GM21515 (cell line): ENCODE data around the gene COL4A1.
"Not testable (repeated sequence)": the region's sequence is repeated elsewhere in the genome, so short reads cannot be mapped to it uniquely, and the experiment has no call there.

Experiments used
- ATAC-seq: cut with Tn5 transposase; IDR thresholded peaks from one replicate; pipeline ENCODE4 v1.9.1; 2021; ENCODE audit not compliant: unreplicated experiment

The COL4A1 gene

DNA sequence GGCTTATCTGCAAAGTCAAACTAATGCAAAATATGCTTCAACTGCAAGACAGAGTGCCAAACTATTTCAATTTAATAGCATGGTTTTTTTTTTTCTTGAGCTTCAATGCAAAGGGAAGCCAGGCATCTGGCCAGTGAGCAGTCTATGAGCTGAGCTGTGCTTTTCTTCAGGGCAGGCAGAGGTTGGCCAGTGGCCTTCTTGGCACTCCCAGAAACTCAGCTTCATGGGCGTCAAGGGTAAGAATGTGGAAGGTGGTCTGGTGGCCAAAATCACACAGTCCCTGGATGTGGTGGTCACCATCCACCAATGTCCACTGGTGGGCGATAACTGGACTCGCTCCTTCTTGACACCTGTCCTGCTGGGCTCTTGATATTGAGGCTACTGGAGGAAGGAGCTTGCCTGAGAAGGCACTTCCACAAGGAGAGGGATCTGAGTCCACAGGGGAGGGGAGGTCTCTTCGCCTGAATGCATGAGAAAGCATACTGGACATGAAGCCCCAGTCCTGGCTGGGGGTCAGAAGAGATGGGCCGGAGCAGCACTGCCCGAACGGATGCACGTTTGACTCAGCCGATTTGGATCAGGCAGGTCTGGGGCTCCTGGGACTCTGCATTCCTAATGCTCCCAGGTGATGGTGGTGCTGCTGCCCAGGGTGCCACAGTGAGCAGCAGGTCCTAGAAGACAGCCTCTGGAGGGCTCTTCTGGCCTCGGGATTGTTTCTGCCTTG, 17.2 kb upstream of the COL4A1 start:
- no peak for ATAC-seq

DNA sequence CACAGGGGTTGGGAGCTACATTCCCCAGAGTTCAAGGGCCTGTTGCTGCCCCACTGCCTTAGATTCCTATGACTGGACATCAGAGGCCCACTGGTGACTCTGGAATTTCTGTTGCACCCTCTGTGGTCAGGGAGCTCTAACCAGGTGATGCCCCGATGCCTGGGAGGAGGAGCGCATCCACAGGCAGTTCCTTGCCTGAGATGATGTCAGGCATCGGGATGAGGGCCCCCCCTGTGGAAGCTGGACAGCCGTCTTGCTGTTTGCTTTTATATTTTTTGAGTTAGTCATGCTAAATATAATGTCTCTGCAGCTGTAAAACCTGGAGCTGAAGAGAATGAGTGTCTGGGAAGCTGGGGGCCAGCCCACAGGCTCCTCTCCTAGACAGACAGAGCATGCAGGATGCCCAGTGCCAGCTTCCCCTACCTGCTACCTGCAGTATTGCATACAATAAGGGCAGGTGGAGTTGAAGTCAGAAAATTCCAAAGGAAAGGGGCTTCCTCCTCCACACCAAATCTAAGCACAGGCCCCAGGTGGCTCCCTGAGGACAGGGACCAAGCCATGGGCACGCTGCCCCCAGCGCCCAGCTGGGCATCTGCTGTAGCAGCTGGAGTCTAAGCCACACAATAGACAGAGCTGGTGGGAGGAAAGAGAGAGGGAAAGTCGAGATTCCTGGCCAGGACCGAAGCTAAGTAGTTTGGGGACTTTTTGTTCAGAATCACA, 16.4 kb upstream of the COL4A1 start:
- no peak for ATAC-seq

DNA sequence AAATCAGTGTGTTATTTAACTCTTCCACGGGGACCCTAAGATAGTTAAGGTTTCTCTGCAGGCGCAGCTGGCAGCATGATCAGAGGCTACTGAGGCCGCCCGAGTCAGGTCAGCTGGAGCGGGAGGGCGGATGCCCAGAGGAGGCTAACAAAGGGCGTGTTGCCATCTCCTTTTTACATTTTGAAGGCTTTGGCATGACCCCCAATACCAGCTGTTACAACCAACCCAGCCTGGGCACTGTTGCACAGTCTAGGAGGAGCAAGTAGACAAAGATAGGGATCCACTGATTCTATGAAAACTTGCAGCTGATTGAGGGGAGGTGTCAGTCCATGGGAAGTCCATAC, 15.8 kb upstream of the COL4A1 start:
- no peak for ATAC-seq

DNA sequence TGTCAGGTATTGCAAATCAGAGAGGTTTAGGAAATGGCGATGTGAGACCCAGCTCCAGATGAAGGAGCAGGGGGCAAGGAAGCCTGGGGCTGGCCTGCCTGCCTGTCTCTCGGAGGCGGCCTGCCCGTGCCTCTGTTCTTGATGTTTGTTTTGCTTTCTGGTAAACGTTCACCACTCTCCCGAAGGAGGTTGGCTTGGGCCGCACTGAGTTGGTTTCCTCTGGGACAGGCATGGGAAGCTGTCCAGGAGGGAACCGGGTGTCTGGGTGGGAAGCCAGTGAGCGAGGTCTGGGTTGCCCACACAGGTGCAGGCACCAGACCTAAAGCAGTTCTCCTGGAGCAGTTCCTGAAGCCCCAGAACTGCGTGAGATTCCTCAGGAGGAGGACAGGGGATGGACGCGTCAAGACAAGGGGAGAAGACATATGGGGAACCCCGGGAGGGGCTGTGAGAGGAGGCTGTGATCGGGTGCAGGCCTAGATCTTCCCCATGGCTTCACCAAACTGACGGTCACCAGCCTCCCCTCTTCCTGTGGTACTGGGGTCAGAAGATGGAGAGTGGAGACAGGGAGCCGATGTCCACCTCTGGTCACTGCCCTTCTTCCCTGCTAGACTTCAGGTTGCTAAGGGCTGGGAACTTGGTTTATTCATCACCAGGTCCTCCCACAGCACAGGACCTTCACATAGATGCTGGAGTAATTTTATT, 15.3 kb upstream of the COL4A1 start:
- ATAC-seq, result no peak

DNA sequence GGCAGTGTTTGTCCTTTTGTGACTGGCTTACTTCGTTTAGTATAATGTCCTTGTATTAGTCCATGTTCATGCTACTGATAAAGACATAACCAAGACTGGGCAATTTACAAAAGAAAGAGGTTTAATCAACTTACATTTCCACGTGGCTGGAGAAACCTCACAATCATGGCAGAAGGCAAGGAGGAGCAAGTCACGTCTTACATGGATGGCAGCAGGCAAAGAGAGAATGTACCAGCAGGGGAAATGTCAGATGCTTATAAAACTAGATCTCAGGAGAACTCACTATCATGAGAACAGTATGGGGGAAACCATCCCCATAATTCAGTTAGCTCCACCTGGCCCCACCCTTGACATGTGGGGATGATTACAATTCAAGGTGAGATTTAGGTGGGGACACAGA, 14.6 kb upstream of the COL4A1 start:
- ATAC-seq, result not testable (repeated sequence)

DNA sequence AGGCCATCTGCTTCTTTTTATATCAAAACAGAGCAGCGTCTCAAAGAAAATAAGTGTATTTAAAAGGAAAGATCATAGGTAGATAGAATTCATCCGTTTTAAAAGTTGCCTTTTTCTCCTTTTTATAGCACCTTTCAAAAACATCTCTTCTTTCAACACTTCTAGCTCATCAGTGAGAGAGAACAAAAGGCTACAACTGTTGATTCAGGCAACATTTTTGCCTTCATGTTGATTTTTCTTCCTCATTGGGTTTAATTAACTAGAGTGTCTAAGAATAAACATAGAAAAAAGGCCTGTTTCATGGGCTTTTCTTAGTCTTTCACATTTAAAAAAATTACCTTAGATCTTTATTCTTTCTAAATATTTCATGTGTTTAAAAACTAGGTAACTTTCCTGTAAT, 13.7 kb upstream of the COL4A1 start:
- ATAC-seq, result no peak

DNA sequence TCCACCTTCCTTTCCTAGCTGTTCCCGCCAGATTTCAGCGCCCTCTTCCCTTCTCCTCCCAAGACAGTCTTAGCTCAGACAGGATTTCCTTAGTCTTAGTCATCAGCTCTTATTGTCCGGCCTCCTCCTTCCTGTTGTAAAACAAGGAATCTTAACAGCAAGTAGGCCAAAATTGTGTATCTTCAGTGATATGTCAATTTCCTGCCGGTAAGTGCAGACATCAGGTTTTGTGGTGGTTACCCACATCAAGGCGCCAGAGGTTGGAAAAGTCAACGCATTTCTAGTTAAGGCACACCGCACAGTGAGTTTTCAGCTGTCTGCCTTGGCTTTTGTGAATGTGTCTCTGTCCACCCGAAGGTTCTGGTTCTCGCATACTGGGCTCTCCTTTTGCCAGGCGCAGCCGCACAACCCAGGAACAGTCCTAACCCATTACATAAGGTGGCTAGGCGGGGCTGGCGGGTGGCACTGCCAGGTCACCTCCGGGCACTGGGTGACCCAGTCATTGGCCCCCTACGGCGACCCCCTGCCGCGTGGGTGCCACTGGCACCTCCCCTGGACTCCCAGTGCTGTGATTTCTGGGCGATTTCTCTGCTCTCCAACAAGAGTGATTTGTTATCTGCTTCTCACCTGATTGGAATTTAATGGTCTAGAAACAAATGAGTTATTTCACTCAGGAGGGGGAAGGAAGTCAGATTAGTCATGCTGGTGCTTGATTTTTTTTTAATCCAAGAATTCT, 13.0 kb upstream of the COL4A1 start:
- no peak for ATAC-seq

DNA sequence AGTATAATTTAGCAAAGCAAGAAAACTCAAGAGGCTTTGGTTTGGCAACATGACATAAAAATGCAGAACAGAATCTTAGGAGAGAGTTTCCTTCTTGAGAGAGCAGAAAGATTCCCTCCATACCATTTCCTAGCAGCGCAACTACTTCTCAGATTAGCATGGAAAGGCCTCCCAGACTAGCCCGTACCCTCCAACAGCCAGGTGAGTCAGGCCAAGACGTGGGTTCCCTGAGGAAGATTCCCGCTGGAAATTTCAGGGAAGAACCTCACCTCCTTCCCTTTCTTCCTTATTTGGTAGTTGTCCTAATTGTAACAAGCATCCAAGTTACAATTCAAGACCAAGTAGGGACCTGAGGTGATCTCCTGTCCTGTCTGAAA, 12.4 kb upstream of the COL4A1 start:
- ATAC-seq, result no peak

DNA sequence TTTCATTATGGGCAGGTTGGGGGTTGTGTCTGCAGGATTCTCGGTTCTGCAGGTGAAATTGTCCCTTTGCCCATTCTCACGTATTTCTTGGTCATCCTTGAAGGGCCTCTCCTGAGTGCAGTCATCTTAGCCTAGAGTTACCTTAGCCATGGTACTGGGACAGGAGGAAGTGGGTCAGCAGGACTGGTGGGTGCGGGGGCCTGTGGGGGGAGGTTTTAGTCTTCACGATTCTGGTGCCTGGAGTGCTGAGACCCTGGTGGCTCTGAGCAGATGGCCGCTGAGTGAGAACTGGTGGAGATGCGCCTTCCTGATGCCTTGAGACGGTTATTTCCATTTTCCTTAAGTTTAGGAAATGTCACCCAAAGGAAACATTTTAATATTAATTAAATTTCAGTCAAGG, 12.0 kb upstream of the COL4A1 start:
- ATAC-seq, result no peak

DNA sequence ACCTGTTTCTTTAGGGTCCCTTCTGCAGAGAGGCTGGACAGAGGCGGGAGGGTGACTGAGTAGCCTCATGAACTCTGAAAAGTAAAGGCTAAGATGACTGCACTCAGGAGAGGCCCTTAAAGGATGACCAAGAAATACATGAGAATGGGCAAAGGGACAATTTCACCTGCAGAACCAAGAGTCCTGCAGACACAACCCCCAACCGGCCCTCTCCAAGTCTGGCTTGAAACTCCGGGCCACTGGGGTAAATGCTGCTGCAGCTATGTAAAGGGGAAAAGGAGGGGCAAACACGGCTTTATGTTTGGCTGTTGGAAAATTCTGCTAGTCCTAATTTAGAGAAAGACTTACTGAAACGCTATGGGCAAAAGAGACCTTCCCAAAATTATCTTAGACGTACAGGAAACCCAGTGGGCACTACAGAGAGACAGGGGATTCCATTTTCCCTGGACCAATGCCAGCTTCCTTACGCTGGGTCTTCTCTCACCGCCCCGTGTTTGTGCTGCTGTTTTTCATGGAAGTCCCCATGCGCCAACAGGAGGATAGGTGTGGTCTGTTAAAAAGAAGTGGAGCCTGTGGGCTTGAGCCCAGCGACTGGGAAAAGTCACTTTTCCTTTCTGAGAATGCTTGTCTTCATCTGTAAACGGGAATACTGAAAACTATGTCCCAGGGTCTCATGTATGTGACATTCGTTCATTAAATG, 10.7 kb upstream of the COL4A1 start:
- no peak for ATAC-seq

DNA sequence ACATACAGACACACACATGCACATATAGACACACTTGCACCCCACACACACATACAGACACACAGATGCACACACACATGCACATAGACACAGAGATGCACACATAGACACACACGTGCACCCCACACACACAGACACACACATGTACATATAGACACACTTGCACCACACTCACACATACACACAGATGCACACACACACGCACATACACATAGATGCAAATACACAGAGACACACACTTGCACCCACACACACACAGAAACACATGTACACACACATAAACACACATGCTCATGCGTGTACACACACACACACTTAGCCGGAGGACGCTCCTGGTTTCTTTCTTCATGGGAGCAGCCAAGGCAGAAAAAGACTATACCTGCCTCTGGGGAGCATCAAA, 10.1 kb upstream of the COL4A1 start:
- ATAC-seq, result no peak

DNA sequence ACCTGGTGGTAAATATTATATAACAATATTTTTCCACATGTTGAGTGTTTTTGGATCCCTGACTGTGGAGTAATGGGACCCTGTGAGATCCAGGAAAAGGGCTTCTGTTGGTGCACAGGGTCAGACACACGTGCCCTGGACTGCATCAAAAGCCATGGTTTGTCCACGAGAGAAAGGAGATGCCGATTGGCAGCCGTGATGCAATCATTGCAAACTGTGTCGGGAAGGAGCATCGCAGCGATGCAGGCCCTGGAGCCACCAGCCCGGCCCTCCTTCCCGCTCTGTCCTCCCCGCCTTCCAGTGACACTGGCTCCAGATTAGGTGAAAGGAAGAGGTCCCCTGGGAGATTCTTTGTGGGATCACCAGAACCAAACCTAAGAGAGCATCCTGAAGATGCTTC, 9.2 kb upstream of the COL4A1 start:
- ATAC-seq, result no peak

DNA sequence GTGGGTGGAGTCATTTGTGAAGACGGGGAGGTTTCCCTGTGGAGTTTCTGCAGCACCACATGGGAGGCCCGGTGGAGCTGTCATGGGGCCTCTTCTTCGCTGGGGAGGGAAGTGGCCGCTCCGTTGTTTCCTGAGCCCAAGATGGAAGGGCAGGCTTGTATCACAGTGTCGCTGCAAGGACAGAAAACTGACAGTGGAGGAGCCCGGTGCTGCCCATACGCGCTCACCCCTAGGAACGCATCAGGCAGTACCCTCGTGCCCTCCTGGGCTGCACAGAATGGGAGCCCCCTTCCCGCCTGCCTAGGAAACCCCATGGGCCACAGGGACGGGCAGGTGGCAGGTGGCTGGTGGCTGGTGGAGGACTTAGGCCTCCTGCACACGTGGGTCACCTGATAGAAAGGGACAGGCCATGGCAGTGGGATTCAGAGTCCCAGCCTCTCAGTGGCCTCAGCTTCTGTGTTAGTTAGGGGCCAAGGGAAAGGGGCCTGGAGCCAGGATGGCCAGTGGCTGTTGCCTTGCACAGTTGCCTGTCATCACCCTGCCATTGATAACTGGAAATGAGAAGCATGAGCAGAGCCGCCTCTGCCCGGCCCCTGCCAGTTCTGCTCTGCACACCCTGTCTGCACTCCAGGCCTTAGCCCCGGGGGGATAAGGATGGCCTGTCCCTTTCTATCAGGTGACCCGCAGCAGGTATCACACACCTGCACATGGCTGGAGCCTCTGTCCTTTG, 7.7 kb upstream of the COL4A1 start:
- ATAC-seq, result no peak

DNA sequence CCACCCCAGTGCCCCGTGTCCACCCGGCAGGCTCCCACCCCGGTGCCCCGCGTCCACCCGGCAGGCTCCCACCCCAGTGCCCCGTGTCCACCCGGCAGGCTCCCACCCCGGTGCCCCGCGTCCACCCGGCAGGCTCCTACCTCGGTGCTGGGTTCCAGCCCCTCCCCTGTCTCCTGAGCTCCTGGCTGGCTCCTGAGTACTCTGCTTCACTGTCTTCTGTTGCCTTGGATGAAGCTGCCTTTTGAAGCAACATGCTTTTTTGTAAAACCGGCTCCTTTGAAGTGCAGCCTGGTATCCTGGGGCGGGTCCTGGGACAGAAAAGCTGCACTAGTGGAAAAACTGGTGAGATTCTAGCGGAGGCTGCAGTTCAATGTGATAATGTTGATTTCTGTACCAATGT, 6.8 kb upstream of the COL4A1 start:
- ATAC-seq, result not testable (repeated sequence)

DNA sequence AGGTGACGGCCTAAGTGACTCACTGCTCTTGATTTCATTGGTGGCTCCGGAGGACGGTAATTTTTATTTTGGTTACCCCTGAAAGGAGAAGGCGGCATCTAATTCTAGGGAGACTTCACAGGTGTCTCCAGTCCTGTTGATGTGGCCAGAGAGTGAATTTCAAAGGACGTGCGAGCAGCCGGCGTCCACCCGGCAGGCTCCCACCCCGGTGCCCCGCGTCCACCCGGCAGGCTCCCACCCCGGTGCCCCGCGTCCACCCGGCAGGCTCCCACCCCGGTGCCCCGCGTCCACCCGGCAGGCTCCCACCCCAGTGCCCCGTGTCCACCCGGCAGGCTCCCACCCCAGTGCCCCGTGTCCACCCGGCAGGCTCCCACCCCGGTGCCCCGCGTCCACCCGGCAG, 6.3 kb upstream of the COL4A1 start:
- ATAC-seq, result not testable (repeated sequence)

DNA sequence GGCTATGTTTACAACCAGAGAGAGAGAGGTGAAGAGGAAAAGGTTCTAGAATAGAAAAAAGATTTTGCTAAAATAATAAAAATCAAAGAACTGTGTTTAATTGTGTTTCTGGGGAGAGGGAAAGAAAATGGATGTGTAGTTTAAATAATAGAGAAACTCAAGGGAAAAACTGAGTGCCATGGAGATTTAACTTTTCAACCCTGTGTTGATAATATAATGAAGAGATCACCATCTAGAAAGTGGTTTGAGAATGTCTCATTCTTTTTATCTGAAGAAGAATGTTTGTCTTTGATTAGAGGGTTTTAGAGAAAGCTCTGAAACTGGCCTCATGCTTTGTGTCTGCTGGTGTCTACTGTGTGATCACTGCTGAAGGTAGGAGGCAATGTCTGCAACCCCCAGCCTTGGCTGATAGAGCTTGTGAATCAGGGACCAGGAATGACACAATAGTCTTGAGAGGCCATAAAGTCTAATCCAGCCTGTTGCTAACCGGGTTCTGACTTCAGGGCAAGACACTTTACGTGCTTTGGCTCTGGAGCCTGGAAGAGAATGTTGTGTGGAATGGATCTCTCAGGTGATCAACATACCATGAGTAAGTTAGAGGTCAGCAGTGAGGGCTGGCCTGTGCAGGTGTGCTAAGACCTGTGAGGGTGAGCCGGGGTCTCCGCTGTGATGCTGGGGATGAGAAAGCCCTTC, 5.5 kb upstream of the COL4A1 start:
- ATAC-seq, result no peak

DNA sequence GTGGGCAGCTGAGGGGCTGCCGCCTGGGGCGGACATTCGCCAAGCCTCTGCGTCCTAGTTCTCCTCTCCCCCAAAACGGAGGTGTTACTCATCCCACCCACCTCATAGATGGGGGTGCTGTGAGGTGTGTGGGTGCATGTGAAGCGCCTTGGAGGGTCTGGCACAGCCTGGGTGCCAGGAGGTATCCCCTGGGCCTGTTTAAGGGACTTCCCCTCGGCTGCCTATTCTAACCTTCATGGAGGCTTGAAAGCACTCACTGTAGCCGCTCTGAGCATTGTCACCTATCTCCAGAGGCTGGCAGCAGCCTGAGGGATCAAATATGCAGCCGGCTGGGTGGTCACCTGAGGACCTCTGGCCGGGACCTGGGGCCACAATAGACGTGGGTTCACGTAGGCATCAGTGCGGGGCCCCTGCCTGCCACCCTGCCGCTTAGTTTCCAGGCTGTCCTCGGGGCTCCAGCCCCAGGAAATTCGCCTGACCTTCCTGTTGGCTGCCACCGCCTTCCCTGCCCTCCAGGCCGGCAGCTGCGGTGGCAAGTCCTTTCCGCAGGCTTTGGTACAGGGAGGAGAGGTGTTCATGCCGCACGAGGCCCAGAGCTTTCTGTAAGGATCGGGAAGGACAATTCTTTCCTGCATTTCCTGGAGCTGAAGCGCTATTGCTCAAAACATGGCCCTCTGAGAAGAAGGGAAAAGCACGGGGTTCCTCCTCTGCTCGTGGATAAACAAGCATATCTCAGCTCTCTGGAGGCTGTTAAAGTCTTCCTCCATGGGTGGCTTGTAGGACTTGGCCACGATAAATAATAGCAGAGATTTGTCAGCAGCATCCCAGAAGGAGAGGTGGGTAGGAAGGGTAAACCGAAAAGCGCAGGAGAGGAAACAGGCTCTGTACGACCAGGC, 4.7 kb upstream of the COL4A1 start:
- ATAC-seq, result no peak

DNA sequence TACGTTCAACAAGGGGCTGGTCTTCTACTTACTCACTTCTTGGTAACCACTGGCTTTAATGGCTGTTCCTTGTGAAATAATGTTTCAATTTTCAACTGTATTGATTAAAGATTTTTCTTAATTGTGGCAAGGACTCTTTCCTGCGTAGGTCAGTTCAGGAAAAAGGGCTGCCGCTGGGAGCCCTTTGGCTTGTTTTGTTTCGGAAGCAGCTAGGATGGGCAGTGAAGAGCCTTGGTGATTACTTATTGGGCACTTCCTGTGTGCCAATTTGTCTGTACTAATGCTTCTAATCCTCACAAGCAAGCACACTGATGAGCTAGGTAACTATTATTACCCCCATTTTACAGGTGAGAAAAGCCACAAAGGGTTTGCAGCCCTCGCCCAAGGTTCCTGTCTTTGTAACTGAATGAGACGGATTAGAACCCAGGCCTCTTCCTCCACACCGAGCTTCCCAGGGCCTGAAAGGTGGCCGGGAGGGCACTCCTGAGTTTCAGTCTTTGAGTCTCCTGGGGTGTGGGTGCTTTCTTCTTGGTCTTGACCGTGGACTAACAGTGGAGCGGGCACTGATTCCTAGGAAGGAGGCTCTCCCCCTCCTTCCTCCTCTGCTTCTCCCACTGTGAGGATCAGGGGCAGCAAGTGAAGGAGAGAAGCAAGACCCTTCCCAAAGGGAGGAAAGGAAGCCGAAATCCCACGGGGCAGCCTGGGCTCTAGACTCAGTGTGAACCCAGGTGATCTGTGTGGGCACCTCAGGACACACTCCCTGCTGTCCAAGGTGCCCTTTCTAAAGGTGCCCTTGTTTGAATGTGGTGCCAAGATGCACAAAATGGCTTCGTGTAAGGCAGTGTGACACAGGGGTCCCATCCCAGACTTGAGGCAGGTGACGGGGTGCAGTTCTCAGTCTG, 3.8 kb upstream of the COL4A1 start:
- ATAC-seq, result no peak
